ENCODE data around the gene COX6A1. TPM values are rescaled to one million over a fixed set of nuclear protein-coding genes. Genes with fewer than 3 reads are reported as not detected.
"Not testable (repeated sequence)": the region's sequence is repeated elsewhere in the genome, so short reads cannot be mapped to it uniquely, and the experiment has no call there.

Gene COX6A1
- total RNA-seq, 2 donors from 2014 or later: 416 to 490 TPM

- no peak overlapping the region for H3K27ac Mint-ChIP-seq
- H3K36me3 Mint-ChIP-seq: peaks cover 0 to 11% of the 10 kb centered on the region in 2 donors
- ATAC-seq (no peak), DNase-seq (ENCODE audit: low spot score in 2 of 2) (no peak)
- H3K9me3 Mint-ChIP-seq: no peaks in the 10 kb centered on the region
Observed at GRCh38 chr12:120472521-120472920, 34.6 kb downstream of the COX6A1 start.

- Mint-ChIP-seq H3K27ac (peak overlapping the region in 1 of 2 donors; percentile 34), H3K9me3 (no peaks in the 10 kb centered on the region), H3K36me3 (no peaks in the 10 kb centered on the region)
- no peak for DNase-seq (ENCODE audit: low spot score in 2 of 2)
- no peak for ATAC-seq
Observed at GRCh38 chr12:120473807-120474615, 36.1 kb downstream of the COX6A1 start.

GRCh38 chr12:120474616-120474960 is 36.7 kb downstream of the COX6A1 start:
- no peaks in the 10 kb centered on the region for H3K36me3 Mint-ChIP-seq
- ATAC-seq: no peak
- DNase-seq (ENCODE audit: low spot score in 2 of 2): no peak
- no peak overlapping the region for H3K27ac Mint-ChIP-seq
- H3K9me3 Mint-ChIP-seq: no peaks in the 10 kb centered on the region

- no peaks in the 10 kb centered on the region for H3K9me3 Mint-ChIP-seq
- ATAC-seq (no peak), DNase-seq (ENCODE audit: low spot score in 2 of 2) (no peak)
- no peak overlapping the region for H3K27ac Mint-ChIP-seq
- no peaks in the 10 kb centered on the region for H3K36me3 Mint-ChIP-seq
Observed at GRCh38 chr12:120475643-120476042, 37.7 kb downstream of the COX6A1 start.

GRCh38 chr12:120479458-120479857 is 41.5 kb downstream of the COX6A1 start:
- ATAC-seq (no peak), DNase-seq (ENCODE audit: low spot score in 2 of 2) (no peak)
- Mint-ChIP-seq H3K9me3 (no peaks in the 10 kb centered on the region), H3K27ac (no peak overlapping the region), H3K36me3 (no peaks in the 10 kb centered on the region)

- ATAC-seq: no peak
- no peak for DNase-seq (ENCODE audit: low spot score in 2 of 2)
- no peaks in the 10 kb centered on the region for H3K36me3 Mint-ChIP-seq
- H3K9me3 Mint-ChIP-seq: no peaks in the 10 kb centered on the region
- H3K27ac Mint-ChIP-seq: peak overlapping the region in 1 of 2 donors; percentile 68
Observed at GRCh38 chr12:120480211-120480610, 42.3 kb downstream of the COX6A1 start.

- peak overlapping the region; percentile 68 to 73 for H3K27ac Mint-ChIP-seq
- DNase-seq (ENCODE audit: low spot score in 2 of 2) (no peak), ATAC-seq (no peak)
- H3K9me3 Mint-ChIP-seq: no peaks in the 10 kb centered on the region
- no peaks in the 10 kb centered on the region for H3K36me3 Mint-ChIP-seq
Observed at GRCh38 chr12:120481022-120481767, 43.3 kb downstream of the COX6A1 start.

- H3K36me3 Mint-ChIP-seq: no peaks in the 10 kb centered on the region
- no peaks in the 10 kb centered on the region for H3K9me3 Mint-ChIP-seq
- no peak for DNase-seq (ENCODE audit: low spot score in 2 of 2)
- ATAC-seq: no peak
- peak overlapping the region in 1 of 2 donors; percentile 45 for H3K27ac Mint-ChIP-seq
Observed at GRCh38 chr12:120483621-120484020, 45.7 kb downstream of the COX6A1 start.

GRCh38 chr12:120485961-120486881 is 48.3 kb downstream of the COX6A1 start:
- Mint-ChIP-seq H3K27ac (no peak overlapping the region), H3K9me3 (no peaks in the 10 kb centered on the region), H3K36me3 (no peaks in the 10 kb centered on the region)
- no peak for ATAC-seq
- DNase-seq (ENCODE audit: low spot score in 2 of 2): no peak

- not testable (repeated sequence) for H3K9me3 Mint-ChIP-seq; DNase-seq (ENCODE audit: low spot score in 2 of 2); H3K27ac Mint-ChIP-seq; H3K36me3 Mint-ChIP-seq; ATAC-seq
Observed at GRCh38 chr12:120487552-120487951, 49.6 kb downstream of the COX6A1 start.

GRCh38 chr12:120488057-120488640 is 50.2 kb downstream of the COX6A1 start:
- no peak for DNase-seq (ENCODE audit: low spot score in 2 of 2)
- ATAC-seq: no peak
- no peaks in the 10 kb centered on the region for H3K9me3 Mint-ChIP-seq
- peak overlapping the region in 1 of 2 donors; percentile 94 for H3K27ac Mint-ChIP-seq
- H3K36me3 Mint-ChIP-seq: no peaks in the 10 kb centered on the region

- DNase-seq (ENCODE audit: low spot score in 2 of 2) (no peak), ATAC-seq (no peak)
- Mint-ChIP-seq H3K27ac (no peak overlapping the region), H3K36me3 (no peaks in the 10 kb centered on the region), H3K9me3 (no peaks in the 10 kb centered on the region)
Observed at GRCh38 chr12:120489018-120489417, 51.1 kb downstream of the COX6A1 start.

- H3K27ac Mint-ChIP-seq: peak overlapping the region in 1 of 2 donors; percentile 36
- no peaks in the 10 kb centered on the region for H3K9me3 Mint-ChIP-seq
- no peak for ATAC-seq
- no peaks in the 10 kb centered on the region for H3K36me3 Mint-ChIP-seq
- no peak for DNase-seq (ENCODE audit: low spot score in 2 of 2)
Observed at GRCh38 chr12:120490325-120490724, 52.4 kb downstream of the COX6A1 start.
